DMS 273 treated with DMSO at 0.1 percent for 48 hours (cell line): ENCODE data around the gene ECM1.

Source experiments
- DNase-seq: peaks from one replicate; lab custom pipeline; 2025; lab: John Stamatoyannopoulos, UW

ECM1 gene

GRCh38 chr1:150545486-150546032 is 37.6 kb downstream of the ECM1 start:
- DNase-seq = no peak

- no peak for DNase-seq
These were observed 38.5 kb downstream of the ECM1 start for GRCh38 chr1:150546294-150546937.

GRCh38 chr1:150548324-150548631 is 40.4 kb downstream of the ECM1 start:
- DNase-seq = no peak

- peak; percentile 99 for DNase-seq
These were observed 41.0 kb downstream of the ECM1 start, which contains the start of gene ADAMTSL4 for GRCh38 chr1:150548632-150549495. TSS of gene ADAMTSL4 (plus strand) at chr1:150549408. CDS start at chr1:150552289, 2,881 bp downstream.

GRCh38 chr1:150549496-150550221 is 41.8 kb downstream of the ECM1 start:
- no peak for DNase-seq

- DNase-seq = no peak
These were observed 42.5 kb downstream of the ECM1 start for GRCh38 chr1:150550222-150551050.

- DNase-seq = no peak
These were observed 43.3 kb downstream of the ECM1 start for GRCh38 chr1:150551051-150551783.

- DNase-seq = no peak
These were observed 43.8 kb downstream of the ECM1 start for GRCh38 chr1:150551784-150552127.

GRCh38 chr1:150552128-150552910 is 44.4 kb downstream of the ECM1 start:
- DNase-seq = no peak

- no peak for DNase-seq
These were observed 45.0 kb downstream of the ECM1 start for GRCh38 chr1:150552911-150553289.

GRCh38 chr1:150553392-150554085 is 45.6 kb downstream of the ECM1 start:
- DNase-seq = no peak

- DNase-seq = no peak
These were observed 46.2 kb downstream of the ECM1 start for GRCh38 chr1:150554086-150554452.

- no peak for DNase-seq
These were observed 47.5 kb downstream of the ECM1 start for GRCh38 chr1:150555198-150555970.

- no peak for DNase-seq
These were observed 48.3 kb downstream of the ECM1 start for GRCh38 chr1:150555971-150556865.

GRCh38 chr1:150557065-150557600 is 49.2 kb downstream of the ECM1 start:
- no peak for DNase-seq

- no peak for DNase-seq
These were observed 49.9 kb downstream of the ECM1 start for GRCh38 chr1:150557813-150558212.

GRCh38 chr1:150558303-150558704 is 50.4 kb downstream of the ECM1 start:
- DNase-seq = no peak
